Hepatocyte (in vitro differentiated cells): ENCODE data around the gene CERS3. TPM values are rescaled to one million over a fixed set of nuclear protein-coding genes. Genes with fewer than 3 reads are reported as not detected.

ENCODE experiments used
- DNase-seq: peaks from one replicate; pipeline ENCODE4 v3.0.0-alpha.2; 2016; ENCODE audit warnings: low spot score
- H2AFZ ChIP-seq: fragments of 200-600 bp; sonication (generic); 2 replicates; pipeline ENCODE4 v1.6.0; 2016; ENCODE audit warnings: antibody characterized with exemption, mild to moderate bottlenecking
- H3K27ac ChIP-seq: fragments of 200-600 bp; sonication (generic); 2 replicates; pipeline ENCODE4 v1.5.1; 2016; ENCODE audit warnings: mild to moderate bottlenecking
- H3K27me3 ChIP-seq: fragments of 200-600 bp; sonication (generic); 2 replicates; pipeline ENCODE4 v1.6.1; 2016
- H3K36me3 ChIP-seq: fragments of 200-600 bp; sonication (generic); replicated peaks from 2 replicates; pipeline ENCODE4 v1.5.1; 2016; ENCODE audit warnings: low read depth; ENCODE audit not compliant: insufficient read depth
- H3K4me1 ChIP-seq: fragments of 200-600 bp; sonication (generic); 2 replicates; pipeline ENCODE4 v1.5.1; 2016; ENCODE audit warnings: mild to moderate bottlenecking, moderate library complexity; ENCODE audit not compliant: insufficient read depth
- H3K4me2 ChIP-seq: fragments of 200-600 bp; sonication (generic); 2 replicates; pipeline ENCODE4 v1.6.0; 2016
- H3K4me3 ChIP-seq: fragments of 200-600 bp; sonication (generic); 2 replicates; pipeline ENCODE4 v1.5.1; 2016; ENCODE audit warnings: mild to moderate bottlenecking
- H3K79me2 ChIP-seq: fragments of 200-600 bp; sonication (generic); 2 replicates; pipeline ENCODE4 v1.6.0; 2017; ENCODE audit warnings: mild to moderate bottlenecking
- H3K9me2 ChIP-seq: fragments of 200-600 bp; sonication (generic); replicated peaks from 2 replicates; pipeline ENCODE4 v1.6.0; 2017; ENCODE audit warnings: mild to moderate bottlenecking; ENCODE audit not compliant: insufficient read depth
- H3K9me3 ChIP-seq: fragments of 200-600 bp; sonication (generic); 2 replicates; pipeline ENCODE4 v1.5.1; 2016; ENCODE audit warnings: low read depth, mild to moderate bottlenecking
- H4K20me1 ChIP-seq: fragments of 200-600 bp; sonication (generic); 2 replicates; pipeline ENCODE4 v1.6.0; 2016; ENCODE audit warnings: mild to moderate bottlenecking; ENCODE audit not compliant: insufficient read depth, poor library complexity, severe bottlenecking
- EZH2 ChIP-seq: fragments of 200-600 bp; sonication (generic); IDR thresholded peaks from 2 replicates; pipeline ENCODE4 v1.6.1; 2016; ENCODE audit warnings: antibody characterized with exemption, mild to moderate bottlenecking, borderline replicate concordance
- EZH2phosphoT487 ChIP-seq: fragments of 200-600 bp; sonication (generic); IDR thresholded peaks from one replicate; pipeline ENCODE4 v1.6.1; 2018; ENCODE audit warnings: antibody characterized with exemption, mild to moderate bottlenecking, low read depth, moderate library complexity; ENCODE audit not compliant: unreplicated experiment, severe bottlenecking
- WGBS: methylation state at CpG from one replicate; pipeline ENCODE4 v1.1.6; 2016; ENCODE audit warnings: low lambda C conversion rate; ENCODE audit errors: missing lambda C conversion rate; 5-methylcytosine and 5-hydroxymethylcytosine counted together
- polyA plus RNA-seq: library from polyadenylated mRNA; unstranded; fragments of >200 nt; fragmentation: Nextera tagmentation; extraction: Ambion mirVana; gene quantifications from 2 replicates; pipeline ENCODE4 v1.2.1, GENCODE V29; 2016
- total RNA-seq: library from RNA; depleted of rRNA; stranded (reverse); fragments of >200 nt; gene quantifications from 2 replicates; pipeline ENCODE4 v1.2.3, GENCODE V29; 2014
- TF ChIP-seq, protein P1 (sequence below): fragments of 200-600 bp; sonication (generic); IDR thresholded peaks from 2 replicates; pipeline ENCODE4 v1.5.1; 2016; ENCODE audit warnings: antibody characterized with exemption, mild to moderate bottlenecking; ENCODE audit not compliant: poor library complexity

Gene CERS3
- total and polyA plus RNA-seq, 2 experiments from 2014 or later, result 0.53 TPM; not detected in 1

DNA sequence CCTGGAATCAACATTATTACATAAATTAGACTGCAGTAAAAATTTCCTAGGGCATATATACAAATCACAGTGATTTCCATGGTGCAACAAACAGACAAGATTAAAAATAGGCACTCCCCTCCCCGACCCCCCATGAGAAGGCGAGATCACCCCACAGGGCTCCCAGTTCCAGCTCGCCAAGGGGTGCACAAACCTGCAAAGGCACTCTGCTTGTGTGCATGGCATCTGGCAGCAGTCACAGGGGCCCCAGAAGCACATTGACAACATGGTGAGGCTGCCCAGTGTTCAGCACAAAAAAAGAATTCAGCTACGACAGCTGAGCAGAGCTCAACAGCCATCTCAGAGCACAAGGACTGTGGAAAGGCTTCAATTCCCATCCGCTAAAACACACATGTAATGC lies 19.2 kb upstream of the CERS3 start:
- 86% methylated on average over 5 of the region's 5 CpGs for WGBS
- H3K27me3 ChIP-seq, result no peaks in the 10 kb centered on the region
- H3K4me2 ChIP-seq, result no peak overlapping the region
- H3K9me2 ChIP-seq, result no peaks in the 10 kb centered on the region
- no peaks in the 10 kb centered on the region for H3K36me3 ChIP-seq
- TF ChIP-seq EZH2 (no peak), EZH2phosphoT487 (no peak)
- TF ChIP-seq, protein P1, sequence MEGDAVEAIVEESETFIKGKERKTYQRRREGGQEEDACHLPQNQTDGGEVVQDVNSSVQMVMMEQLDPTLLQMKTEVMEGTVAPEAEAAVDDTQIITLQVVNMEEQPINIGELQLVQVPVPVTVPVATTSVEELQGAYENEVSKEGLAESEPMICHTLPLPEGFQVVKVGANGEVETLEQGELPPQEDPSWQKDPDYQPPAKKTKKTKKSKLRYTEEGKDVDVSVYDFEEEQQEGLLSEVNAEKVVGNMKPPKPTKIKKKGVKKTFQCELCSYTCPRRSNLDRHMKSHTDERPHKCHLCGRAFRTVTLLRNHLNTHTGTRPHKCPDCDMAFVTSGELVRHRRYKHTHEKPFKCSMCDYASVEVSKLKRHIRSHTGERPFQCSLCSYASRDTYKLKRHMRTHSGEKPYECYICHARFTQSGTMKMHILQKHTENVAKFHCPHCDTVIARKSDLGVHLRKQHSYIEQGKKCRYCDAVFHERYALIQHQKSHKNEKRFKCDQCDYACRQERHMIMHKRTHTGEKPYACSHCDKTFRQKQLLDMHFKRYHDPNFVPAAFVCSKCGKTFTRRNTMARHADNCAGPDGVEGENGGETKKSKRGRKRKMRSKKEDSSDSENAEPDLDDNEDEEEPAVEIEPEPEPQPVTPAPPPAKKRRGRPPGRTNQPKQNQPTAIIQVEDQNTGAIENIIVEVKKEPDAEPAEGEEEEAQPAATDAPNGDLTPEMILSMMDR, result no peak
- H3K4me1 ChIP-seq, result no peaks in the 10 kb centered on the region
- H3K4me3 ChIP-seq, result no peak overlapping the region
- no peaks in the 10 kb centered on the region for H4K20me1 ChIP-seq
- H3K27ac ChIP-seq, result no peak overlapping the region
- no peaks in the 10 kb centered on the region for H3K79me2 ChIP-seq
- DNase-seq, result no peak
- no peak overlapping the region for H2AFZ ChIP-seq
- H3K9me3 ChIP-seq, result no peaks in the 10 kb centered on the region

DNA sequence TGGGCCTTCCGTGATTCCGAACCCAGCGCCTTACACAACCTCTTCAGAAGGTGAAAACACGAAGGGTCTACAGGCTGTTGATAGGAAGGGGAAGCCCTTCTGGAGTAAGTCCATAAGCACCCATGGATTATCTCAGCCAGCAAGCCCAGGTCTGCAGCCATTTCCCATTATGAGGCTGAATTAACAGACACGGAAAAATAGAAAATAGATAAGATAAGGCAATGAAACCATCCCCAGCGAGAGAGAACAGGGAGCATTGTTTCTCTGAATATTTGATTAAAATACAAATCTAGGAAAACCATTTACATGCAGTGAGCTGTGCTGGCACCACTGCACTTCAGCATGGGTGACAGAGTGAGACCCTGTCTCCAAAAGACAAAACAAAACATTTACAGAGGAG lies 16.2 kb upstream of the CERS3 start:
- TF ChIP-seq, protein P1, result no peak
- TF ChIP-seq EZH2phosphoT487 (no peak), EZH2 (no peak)
- no peaks in the 10 kb centered on the region for H3K4me1 ChIP-seq
- 85% methylated on average over 6 of the region's 6 CpGs for WGBS

DNA sequence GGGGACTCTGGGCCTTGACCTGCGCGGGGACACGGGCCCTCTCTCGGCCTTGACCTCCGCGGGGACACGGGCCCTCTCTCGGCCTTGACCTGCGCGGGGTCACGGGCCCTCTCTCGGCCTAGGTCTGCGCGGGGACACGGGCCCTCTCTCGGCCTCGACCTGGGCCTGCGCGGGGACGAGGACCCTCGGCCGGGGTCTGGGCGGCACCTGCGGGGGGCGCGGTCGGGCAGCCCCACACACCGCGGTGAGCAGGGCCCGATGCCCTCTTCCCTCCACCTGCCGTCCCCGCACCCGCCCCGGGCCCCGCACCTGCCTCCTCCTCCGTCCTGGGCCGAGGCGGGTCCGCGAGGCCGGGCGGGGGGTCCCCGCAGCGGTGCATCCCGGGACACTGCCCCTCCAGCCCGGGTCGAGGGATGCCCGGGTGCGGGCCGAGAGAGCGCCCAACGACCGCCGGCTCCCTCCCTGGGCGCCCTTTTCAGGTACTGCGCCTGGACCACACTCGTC lies 15.6 kb upstream of the CERS3 start:
- H3K4me2 ChIP-seq, result no peak overlapping the region
- H3K79me2 ChIP-seq, result no peaks in the 10 kb centered on the region
- no peaks in the 10 kb centered on the region for H3K9me2 ChIP-seq
- no peaks in the 10 kb centered on the region for H3K9me3 ChIP-seq
- H2AFZ ChIP-seq, result no peak overlapping the region
- WGBS, result 98% methylated on average over 17 of the region's 57 CpGs
- TF ChIP-seq EZH2 (no peak), EZH2phosphoT487 (no peak)
- TF ChIP-seq, protein P1, result no peak
- H4K20me1 ChIP-seq, result no peaks in the 10 kb centered on the region
- H3K4me1 ChIP-seq, result no peaks in the 10 kb centered on the region
- no peak overlapping the region for H3K4me3 ChIP-seq
- H3K27me3 ChIP-seq, result no peaks in the 10 kb centered on the region
- DNase-seq, result no peak
- no peak overlapping the region for H3K27ac ChIP-seq
- no peaks in the 10 kb centered on the region for H3K36me3 ChIP-seq

More for the DNA sequence above, 16.2 kb upstream of the CERS3 start:
- no peak for DNase-seq
- H3K9me3 ChIP-seq, result no peaks in the 10 kb centered on the region
- no peak overlapping the region for H3K27ac ChIP-seq
- H4K20me1 ChIP-seq, result no peaks in the 10 kb centered on the region
- no peaks in the 10 kb centered on the region for H3K27me3 ChIP-seq
- no peaks in the 10 kb centered on the region for H3K9me2 ChIP-seq
- H3K79me2 ChIP-seq, result no peaks in the 10 kb centered on the region
- H2AFZ ChIP-seq, result no peak overlapping the region
- H3K4me3 ChIP-seq, result no peak overlapping the region
- H3K36me3 ChIP-seq, result no peaks in the 10 kb centered on the region
- H3K4me2 ChIP-seq, result no peak overlapping the region

DNA sequence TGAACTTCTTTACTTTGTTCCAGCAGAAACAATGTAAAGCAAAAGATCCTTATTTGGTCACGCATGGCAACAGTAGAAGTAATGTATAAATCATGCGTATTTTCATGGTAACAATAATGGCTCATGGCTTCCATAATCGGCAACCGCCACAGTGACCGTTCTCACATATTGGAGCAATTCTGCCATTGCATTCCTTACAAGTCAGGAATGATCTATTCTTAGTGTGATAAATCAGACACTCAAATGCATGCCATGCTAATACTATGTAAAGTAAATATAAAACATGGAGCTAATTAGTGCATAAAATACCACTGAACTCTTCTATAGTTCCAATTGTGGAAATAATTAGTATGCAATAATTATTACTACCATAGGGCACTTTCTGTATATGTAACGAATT lies 13.5 kb upstream of the CERS3 start:
- Histone ChIP-seq H3K79me2 (no peaks in the 10 kb centered on the region), H3K9me3 (no peaks in the 10 kb centered on the region), H3K4me3 (no peak overlapping the region), H3K27ac (no peak overlapping the region), H3K27me3 (no peaks in the 10 kb centered on the region), H3K4me2 (no peak overlapping the region), H2AFZ (no peak overlapping the region), H3K4me1 (no peaks in the 10 kb centered on the region), H4K20me1 (no peaks in the 10 kb centered on the region), H3K36me3 (no peaks in the 10 kb centered on the region), H3K9me2 (no peaks in the 10 kb centered on the region)
- 93% methylated on average over 6 of the region's 6 CpGs for WGBS
- TF ChIP-seq EZH2phosphoT487, result no peak
- DNase-seq, result no peak
